Neuron (in vitro differentiated cells): Measurements from ENCODE around the gene ZKSCAN3.
"Not testable (repeated sequence)": the region's sequence is repeated elsewhere in the genome, so short reads cannot be mapped to it uniquely, and the experiment has no call there.

ENCODE experiments used
- H2AFZ ChIP-seq: one replicate; pipeline ENCODE4 v1.6.1; 2013; ENCODE audit warnings: low read depth, mild to moderate bottlenecking, inconsistent platforms, low read length, moderate library complexity
- H3K27me3 ChIP-seq: one replicate; pipeline ENCODE4 v1.6.1; 2013; ENCODE audit warnings: low read length; ENCODE audit not compliant: insufficient read depth
- H3K36me3 ChIP-seq: one replicate; pipeline ENCODE4 v1.6.1; 2013; ENCODE audit warnings: low read length; ENCODE audit not compliant: insufficient read depth
- H3K4me1 ChIP-seq: one replicate; pipeline ENCODE4 v1.6.1; 2013; ENCODE audit warnings: low read length; ENCODE audit not compliant: insufficient read depth
- H3K4me3 ChIP-seq: 2 replicates; pipeline ENCODE4 v1.5.1; 2013; ENCODE audit warnings: mild to moderate bottlenecking, low read length, moderate library complexity
- H3K9me3 ChIP-seq: one replicate; pipeline ENCODE4 v1.6.1; 2013; ENCODE audit warnings: low read length

ZKSCAN3 gene

DNA sequence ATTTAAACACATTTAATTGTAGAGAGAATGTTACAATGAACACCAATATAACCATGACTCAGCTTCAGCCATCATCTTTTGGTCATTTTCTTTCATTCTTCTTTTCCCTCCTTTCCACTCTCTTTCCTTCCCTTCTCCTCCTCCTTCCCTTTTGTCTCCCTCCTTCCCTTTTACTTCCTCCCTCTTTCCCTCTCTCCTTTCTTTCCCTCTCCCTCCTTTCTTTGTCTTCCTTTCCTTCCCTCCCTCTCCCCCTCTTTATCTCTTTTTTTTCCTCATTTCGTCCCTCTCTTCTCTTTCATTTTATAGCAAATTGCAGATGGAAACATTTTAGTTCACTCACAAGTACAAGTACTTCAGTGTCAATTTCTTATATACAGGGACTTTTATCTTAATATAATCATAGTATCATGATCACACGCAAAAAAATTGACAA, 1.8 kb downstream of the ZKSCAN3 start:
- H3K36me3 ChIP-seq, result no peaks in the 10 kb centered on the region
- H2AFZ ChIP-seq, result no peak overlapping the region
- H3K27me3 ChIP-seq, result peaks cover 5% of the 10 kb centered on the region
- H3K9me3 ChIP-seq, result peaks cover 3% of the 10 kb centered on the region
- peaks cover 16% of the 10 kb centered on the region for H3K4me1 ChIP-seq
- no peak overlapping the region for H3K4me3 ChIP-seq

DNA sequence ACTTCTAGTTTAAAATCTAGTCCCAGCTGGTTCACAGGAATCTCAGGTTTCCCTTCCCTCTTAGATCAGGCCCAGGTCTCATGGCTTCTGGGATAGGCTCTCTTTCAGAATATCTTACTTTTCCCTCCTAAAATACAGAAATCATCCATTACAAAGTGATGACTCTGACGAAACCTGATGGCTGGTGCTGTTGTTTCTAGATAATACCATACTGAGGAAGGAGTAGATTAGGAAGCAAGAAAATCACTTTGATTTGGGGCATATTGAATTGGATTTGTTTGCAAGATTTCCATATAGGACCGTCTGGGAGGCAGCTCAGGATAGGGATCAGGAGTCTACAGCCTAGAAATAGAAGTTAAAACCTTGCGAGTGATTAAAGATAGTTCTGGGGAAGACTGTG, 3.6 kb downstream of the ZKSCAN3 start:
- Histone ChIP-seq H3K4me1 (peaks cover 16% of the 10 kb centered on the region), H3K36me3 (no peaks in the 10 kb centered on the region), H3K9me3 (peaks cover 3% of the 10 kb centered on the region), H2AFZ (no peak overlapping the region), H3K27me3 (no peaks in the 10 kb centered on the region), H3K4me3 (no peak overlapping the region)

DNA sequence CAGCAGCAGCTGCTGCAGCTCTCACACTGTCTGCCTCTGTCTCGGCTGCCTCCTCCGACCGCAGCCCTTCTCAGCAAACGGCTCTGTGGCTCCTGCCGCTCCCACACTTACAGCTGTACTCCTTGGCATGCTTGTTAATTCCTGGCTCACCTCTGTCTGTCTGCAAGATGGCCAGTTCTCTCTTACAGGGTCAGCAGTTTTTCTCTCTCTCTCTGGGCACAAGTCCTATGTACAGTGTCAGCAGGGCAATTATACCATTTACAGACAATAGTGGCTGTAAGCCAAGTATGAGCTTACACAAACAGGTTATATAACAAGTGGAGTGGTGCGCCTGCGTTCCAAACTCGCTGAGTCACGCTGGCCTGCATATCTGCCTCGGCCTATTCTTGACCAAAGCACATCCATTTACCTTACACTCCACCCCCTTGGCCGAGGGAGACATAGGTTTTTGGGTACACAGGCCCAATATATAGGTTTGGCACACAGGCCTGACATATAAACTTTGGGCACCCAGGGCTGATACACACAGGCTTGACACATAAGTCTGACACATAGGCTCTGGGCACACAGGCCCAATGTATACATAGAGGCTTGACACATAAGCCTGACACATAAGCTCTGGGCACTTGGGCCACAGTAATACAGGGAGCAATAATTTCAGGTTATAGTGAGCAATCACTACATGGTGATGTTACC, 4.4 kb downstream of the ZKSCAN3 start:
- Histone ChIP-seq H3K4me3 (no peak overlapping the region), H2AFZ (no peak overlapping the region), H3K4me1 (peaks cover 16% of the 10 kb centered on the region), H3K9me3 (peaks cover 3% of the 10 kb centered on the region), H3K36me3 (peaks cover 2% of the 10 kb centered on the region), H3K27me3 (no peaks in the 10 kb centered on the region)

DNA sequence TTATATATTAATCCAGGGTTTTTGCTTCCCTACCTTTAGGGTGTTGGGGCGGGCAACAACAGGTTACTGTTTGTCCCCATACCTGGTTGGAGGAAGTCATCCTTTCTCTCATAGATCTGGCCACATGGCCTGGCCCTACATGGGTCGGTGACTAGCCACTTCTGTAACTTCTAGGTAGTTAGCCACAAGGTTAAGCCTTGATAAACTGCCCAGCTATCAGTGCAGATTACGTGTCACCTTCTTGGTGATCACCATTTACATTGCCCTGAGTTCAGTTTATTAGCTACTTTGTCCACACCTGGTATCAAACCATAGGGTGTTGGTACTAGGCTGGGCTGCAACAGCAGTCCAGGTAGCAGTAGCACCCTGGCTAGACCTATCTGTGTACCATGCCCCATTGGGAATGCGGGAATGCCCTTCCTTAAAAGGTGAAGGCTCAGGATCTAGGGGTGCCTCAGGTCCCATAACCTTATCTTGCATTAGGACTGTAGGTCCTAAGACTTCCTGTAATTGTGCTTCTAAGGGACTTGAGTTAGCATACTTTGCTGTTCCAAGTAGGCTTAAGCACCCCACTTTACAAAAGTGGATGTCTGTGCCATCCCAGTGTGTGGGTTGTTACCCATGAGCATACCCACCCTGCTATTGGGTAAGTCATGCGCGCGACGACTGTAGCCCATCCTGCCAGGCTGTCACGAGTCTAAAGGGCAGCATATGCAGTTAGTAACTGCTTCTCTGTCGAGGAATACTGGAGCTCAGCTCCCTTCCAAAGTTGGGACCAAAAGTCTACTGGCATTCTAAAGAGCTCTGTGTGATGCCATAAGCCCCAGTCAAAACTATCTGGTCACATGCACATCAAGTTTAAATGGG, 5.2 kb downstream of the ZKSCAN3 start:
- no peak overlapping the region for H3K4me3 ChIP-seq
- no peak overlapping the region for H2AFZ ChIP-seq
- H3K36me3 ChIP-seq, result peaks cover 3% of the 10 kb centered on the region
- H3K9me3 ChIP-seq, result peaks cover 3% of the 10 kb centered on the region
- H3K27me3 ChIP-seq, result no peaks in the 10 kb centered on the region
- H3K4me1 ChIP-seq, result peaks cover 12% of the 10 kb centered on the region

DNA sequence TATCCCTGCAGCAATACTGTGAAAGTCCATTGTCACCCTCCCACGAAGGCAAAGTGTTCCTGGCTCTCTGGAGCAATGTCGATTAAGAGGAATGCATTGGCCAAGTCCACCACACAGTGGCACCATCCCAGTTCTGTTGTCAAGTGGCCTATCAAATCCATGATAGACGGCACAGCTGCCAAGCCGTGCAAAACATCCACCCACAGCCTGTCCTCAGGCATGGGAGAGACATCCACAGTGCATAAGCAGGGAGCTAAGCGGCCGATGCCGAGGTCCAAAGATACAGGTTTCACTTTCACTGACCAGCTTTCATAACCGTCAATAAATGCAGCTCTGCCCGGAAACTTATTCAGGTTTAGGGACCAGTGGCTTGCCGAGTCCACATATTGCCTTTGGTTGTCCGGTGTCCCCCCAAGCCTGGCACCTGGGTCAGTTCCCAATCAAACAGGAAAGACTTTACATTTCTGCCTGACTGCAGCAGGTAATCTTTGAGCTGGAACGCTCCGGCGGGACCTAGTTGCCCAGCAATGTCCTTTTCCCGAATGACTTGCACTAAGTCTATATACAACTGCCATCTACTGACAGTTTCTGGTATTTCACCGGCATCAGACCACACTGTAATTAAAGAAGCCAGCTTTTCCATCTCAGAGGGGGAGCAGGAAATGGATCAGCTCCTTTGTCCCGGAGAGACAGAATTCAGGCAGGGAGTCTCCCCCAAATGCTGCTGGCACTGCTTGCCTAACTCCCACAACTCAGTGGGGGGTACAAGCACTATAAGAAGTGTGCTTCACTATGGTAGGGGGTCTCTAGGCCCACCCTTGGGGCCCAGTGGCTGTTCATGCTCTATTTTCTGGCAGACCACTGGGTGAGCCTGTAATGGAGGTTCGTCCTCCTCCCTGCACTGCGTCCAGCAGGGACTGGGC, 6.3 kb downstream of the ZKSCAN3 start:
- Histone ChIP-seq H2AFZ (no peak overlapping the region), H3K4me1 (peaks cover 8% of the 10 kb centered on the region), H3K36me3 (peaks cover 11% of the 10 kb centered on the region), H3K4me3 (peak overlapping the region; percentile 34), H3K27me3 (no peaks in the 10 kb centered on the region), H3K9me3 (peaks cover 3% of the 10 kb centered on the region)

DNA sequence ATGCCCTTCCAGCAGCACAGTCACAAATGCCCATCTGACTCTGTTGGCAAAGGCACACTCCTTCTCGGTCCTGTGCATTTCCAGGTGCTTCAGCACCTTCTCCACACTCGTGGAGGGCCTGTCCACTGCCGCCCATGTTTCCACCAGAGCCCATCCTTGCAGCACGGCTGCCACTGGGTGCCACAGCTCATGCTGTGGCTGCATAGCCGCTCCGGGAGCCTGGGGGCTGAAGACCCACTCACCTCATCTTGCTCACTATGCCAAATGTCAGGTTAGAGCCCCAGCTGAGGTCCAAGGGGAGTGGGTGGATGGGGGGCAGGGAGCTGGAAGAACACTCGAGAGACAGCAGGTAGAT, 6.9 kb downstream of the ZKSCAN3 start:
- peaks cover 17% of the 10 kb centered on the region for H3K36me3 ChIP-seq
- no peak overlapping the region for H2AFZ ChIP-seq
- H3K4me3 ChIP-seq, result no peak overlapping the region
- no peaks in the 10 kb centered on the region for H3K27me3 ChIP-seq
- H3K4me1 ChIP-seq, result peaks cover 5% of the 10 kb centered on the region
- H3K9me3 ChIP-seq, result peaks cover 3% of the 10 kb centered on the region

DNA sequence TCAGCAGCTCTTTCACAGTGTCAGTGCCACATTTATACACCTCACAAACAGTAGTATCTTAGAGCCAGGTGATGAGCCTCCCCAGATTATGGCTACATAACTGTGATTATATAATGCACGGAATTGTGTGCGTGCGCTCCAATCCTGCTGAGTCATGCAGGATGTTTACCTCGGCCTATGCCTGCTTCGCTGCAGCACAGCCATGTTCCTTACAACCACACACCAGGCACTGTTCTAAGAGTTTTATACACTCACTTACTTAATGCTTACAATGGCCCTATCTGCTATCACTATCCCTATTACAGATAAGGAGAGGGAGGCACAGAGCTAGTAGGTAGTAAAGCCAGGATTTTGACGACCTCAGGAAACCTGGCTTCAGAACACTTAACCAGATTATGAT, 7.3 kb downstream of the ZKSCAN3 start:
- Histone ChIP-seq H3K36me3 (peaks cover 17% of the 10 kb centered on the region), H2AFZ (no peak overlapping the region), H3K4me3 (no peak overlapping the region), H3K4me1 (peaks cover 5% of the 10 kb centered on the region), H3K27me3 (no peaks in the 10 kb centered on the region), H3K9me3 (peaks cover 3% of the 10 kb centered on the region)

DNA sequence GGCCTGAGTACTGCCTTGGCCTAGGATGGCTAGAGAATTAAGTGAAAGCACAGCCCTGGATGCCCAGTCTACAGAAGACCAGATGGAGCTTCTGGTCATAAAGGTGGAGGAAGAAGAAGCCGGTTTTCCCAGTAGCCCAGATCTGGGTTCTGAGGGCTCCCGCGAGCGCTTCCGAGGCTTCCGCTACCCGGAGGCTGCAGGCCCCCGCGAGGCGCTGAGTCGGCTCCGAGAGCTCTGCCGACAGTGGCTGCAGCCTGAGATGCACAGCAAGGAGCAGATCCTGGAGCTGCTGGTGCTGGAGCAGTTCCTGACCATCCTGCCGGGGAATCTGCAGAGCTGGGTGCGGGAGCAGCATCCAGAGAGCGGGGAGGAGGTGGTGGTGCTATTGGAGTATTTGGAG, 9.8 kb downstream of the ZKSCAN3 start:
- H2AFZ ChIP-seq, H3K9me3 ChIP-seq, H3K4me1 ChIP-seq, H3K27me3 ChIP-seq, H3K4me3 ChIP-seq: not testable (repeated sequence)
- peaks cover 39% of the 10 kb centered on the region for H3K36me3 ChIP-seq

DNA sequence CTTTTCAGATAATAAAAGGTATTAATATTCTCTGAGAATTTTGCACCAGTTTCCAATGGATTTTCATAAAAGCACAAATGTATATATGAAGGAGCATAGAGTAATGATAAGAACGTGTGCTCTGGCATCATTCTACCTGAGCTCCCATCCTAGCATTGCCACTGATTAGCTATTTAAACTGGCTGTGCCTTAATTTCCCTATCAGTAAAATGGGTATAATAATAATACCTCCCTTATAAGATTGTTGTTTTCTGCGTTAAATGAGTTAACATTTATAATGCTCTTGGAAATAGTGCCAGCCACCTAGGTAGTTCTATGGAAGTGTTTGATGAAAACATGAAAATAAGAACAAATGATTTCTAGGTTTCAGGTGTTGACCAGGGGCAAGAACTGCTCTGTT, 11.2 kb downstream of the ZKSCAN3 start:
- H2AFZ ChIP-seq, result no peak overlapping the region
- no peaks in the 10 kb centered on the region for H3K27me3 ChIP-seq
- no peak overlapping the region for H3K4me3 ChIP-seq
- peaks cover 10% of the 10 kb centered on the region for H3K9me3 ChIP-seq
- peaks cover under 1% of the 10 kb centered on the region for H3K4me1 ChIP-seq
- H3K36me3 ChIP-seq, result peaks cover 53% of the 10 kb centered on the region

DNA sequence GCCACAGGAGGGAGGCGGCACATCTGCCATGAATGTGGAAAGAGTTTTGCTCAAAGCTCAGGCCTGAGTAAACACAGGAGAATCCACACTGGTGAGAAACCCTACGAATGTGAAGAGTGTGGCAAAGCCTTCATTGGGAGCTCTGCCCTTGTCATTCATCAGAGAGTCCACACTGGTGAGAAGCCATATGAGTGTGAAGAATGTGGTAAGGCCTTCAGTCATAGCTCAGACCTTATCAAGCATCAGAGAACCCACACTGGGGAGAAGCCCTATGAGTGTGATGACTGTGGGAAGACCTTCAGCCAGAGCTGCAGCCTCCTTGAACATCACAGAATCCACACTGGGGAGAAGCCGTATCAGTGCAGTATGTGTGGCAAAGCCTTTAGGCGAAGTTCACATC, 15.8 kb downstream of the ZKSCAN3 start:
- not testable (repeated sequence) for H3K4me3 ChIP-seq, H3K4me1 ChIP-seq, H2AFZ ChIP-seq, H3K9me3 ChIP-seq, H3K27me3 ChIP-seq
- H3K36me3 ChIP-seq, result peaks cover 62% of the 10 kb centered on the region

DNA sequence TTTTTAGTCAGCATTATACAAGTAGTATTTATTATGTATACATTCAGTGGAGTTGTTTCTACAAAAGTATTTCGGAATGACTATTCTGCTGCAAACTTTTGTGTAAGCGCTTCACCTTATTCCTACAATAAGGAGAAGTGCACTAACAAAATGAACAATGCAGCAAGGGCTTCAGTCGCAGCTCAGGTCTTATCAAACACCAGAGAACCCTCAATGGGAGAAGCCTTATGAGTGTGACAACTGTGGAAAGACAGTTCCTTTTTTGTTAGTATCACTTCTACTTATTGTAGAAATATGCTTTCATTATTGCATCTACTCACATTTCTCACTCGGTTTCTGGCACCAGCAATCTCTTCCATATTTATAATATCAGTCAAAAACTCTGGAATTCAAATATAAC, 18.8 kb downstream of the ZKSCAN3 start:
- H3K9me3 ChIP-seq, result peaks cover 10% of the 10 kb centered on the region
- H3K27me3 ChIP-seq, result no peaks in the 10 kb centered on the region
- H3K36me3 ChIP-seq, result peaks cover 42% of the 10 kb centered on the region
- no peak overlapping the region for H3K4me3 ChIP-seq
- H2AFZ ChIP-seq, result no peak overlapping the region
- H3K4me1 ChIP-seq, result no peaks in the 10 kb centered on the region

DNA sequence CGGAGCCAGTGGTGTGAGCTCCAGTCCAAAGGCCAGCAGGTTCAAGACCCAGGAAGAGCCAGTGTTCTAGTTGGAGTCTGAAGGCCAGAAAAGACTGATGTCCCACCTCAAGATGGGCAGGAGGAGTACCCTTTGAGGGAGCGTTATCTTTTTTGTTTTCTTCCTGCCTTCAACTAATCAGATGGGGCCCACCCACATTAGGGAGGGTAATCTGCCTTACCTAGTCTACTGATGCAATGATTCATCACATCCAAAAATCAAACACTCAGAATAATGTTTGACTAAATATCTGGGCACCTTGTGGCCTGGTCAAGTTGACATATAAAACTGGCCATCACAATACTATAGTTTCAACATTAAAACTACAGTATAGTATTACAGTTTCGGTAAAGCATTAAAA, 19.7 kb downstream of the ZKSCAN3 start:
- Histone ChIP-seq H3K27me3 (no peaks in the 10 kb centered on the region), H3K36me3 (peaks cover 33% of the 10 kb centered on the region), H3K9me3 (peaks cover 10% of the 10 kb centered on the region), H2AFZ (no peak overlapping the region), H3K4me3 (no peak overlapping the region), H3K4me1 (no peaks in the 10 kb centered on the region)

DNA sequence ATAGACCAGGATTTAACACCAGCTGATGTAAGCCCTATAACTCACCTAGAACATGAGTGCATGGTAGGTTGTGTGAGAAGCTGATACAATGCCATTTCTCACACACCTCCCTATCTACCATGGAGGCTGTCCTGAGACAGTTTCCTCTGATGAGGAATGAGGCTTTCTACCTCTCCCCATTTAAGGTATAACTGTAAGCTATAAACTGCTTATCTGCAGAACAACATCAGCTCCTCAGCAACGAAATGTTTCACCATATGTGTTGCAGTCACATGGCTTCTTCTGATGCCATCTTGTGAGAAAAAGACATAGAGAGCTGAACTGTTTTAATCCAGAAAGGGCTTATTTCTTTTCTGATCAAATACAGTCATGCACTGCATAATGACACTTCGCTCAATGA, 20.7 kb downstream of the ZKSCAN3 start:
- no peaks in the 10 kb centered on the region for H3K4me1 ChIP-seq
- peaks cover 25% of the 10 kb centered on the region for H3K36me3 ChIP-seq
- H3K9me3 ChIP-seq, result peaks cover 4% of the 10 kb centered on the region
- no peaks in the 10 kb centered on the region for H3K27me3 ChIP-seq
- no peak overlapping the region for H2AFZ ChIP-seq
- H3K4me3 ChIP-seq, result no peak overlapping the region
